ENCODE measurements around the gene TCTN2.

The TCTN2 gene

GRCh38 chr12:123670882-123671728 lies at the start of gene TCTN2:
Gene TCTN2 (plus strand): TSS chr12:123671113. CDS start chr12:123671241, 128 bp downstream.
- peak; percentile 99 for DNase-seq (ENCODE audit: low spot score)

DNA sequence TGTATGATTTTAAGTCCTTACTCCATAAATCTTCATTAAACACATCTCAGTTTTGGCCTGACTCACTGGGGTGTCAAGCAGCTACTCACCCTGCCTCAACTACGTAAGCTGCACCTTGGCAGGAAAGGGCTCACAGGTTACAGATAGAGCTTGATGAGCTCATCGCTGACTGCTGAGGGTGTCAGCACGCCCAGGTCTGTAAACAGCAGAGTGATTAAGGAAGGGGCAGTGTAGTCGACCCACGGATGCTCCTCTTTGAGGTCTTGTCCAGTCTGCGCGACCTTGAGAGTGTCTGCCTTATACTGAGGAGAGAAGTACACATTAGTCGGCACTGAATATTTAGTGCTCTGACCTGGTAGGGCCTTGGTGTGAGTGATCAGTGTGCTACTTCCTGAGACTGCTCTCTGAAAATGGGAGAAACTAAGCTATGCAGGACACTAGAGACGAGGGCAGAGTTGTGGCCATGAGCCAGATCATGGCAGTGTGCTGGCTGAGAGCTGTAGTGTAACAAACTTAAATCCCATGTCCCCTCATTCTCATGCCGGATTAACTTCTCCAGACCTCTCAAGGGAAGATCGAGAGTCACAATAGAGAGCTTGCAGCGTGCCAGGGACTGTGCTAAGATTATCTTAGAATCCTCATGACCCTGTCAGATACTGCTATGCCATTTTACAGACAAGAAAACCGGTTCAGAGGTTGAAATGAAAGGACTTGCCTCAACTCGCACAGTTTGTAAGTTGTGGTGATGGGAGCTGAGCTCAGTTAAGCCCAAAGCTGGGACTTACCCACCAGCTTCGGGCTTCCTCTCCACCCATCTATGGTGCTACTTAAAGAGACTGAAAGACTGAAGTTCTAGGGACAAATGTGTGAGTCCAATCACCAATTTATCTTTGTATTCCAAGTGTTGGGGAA lies 49.0 kb upstream of the TCTN2 start:
- no peak for DNase-seq (ENCODE audit: low spot score)

GRCh38 chr12:123633379-123634141 lies 37.4 kb upstream of the TCTN2 start, which contains the start of the genes EIF2B1 and GTF2H3:
Gene EIF2B1 (minus strand): TSS chr12:123633686. CDS start chr12:123633557, 129 bp downstream.
Gene GTF2H3 (plus strand): TSS chr12:123633829. CDS start chr12:123633860, 31 bp downstream.
- DNase-seq (ENCODE audit: low spot score), result peak; percentile 99

DNA sequence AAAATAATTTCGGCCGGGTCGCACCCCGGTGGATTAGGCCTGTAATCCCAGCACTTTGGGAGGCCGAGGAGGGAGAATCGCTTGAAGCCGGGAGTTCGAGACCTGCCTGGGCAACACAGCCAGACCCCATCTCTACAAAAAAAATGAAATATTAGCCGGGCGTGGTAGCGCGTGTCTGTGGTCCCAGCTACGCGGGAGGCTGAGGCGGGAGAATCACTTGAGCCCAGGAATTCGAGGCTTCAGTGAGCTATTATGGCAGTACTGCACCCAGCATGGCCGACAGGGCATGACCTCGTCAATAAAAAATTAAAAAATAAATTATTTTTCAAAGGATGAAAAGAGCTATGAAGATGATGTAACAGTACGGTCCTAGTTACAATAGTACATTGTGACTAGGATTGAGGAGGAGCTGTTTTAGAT lies 36.8 kb upstream of the TCTN2 start:
- DNase-seq (ENCODE audit: low spot score), result no peak

DNA sequence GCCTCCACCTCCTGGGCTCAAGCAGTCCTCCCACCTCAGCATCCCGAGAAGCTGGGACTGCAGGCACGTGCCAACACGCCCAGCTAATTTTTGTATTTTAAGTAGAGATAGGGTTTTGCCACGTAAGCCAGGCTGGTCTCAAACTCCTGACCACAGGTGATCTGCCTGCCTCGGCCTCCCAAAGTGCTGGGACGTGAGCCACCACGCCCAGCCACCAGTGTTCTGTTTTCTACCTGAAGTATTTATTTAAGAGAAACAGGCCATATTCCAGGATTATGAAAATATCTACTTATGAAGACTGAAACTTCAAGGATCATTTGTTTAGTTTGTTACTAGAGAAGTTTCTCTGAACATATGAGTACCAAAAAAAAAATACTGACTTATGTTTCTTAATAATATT lies 27.0 kb upstream of the TCTN2 start:
- no peak for DNase-seq (ENCODE audit: low spot score)

DNA sequence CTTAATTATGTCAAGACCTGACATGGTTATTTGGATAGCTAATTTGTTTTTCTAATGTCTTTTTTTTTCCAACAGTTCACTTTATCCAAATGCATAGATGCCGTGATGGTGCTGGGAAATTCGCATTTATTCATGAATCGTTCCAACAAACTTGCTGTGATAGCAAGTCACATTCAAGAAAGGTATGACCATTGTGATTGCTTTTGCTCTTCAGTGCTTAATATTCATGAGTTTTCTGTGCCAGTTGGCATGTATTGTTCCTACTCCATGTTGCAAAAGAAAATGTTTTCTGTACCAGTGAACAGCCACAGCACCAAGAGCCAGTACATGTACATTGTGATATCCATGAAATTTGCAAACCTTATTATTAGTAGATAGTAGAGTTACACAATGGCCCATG lies 25.5 kb upstream of the TCTN2 start:
- no peak for DNase-seq (ENCODE audit: low spot score)

DNA sequence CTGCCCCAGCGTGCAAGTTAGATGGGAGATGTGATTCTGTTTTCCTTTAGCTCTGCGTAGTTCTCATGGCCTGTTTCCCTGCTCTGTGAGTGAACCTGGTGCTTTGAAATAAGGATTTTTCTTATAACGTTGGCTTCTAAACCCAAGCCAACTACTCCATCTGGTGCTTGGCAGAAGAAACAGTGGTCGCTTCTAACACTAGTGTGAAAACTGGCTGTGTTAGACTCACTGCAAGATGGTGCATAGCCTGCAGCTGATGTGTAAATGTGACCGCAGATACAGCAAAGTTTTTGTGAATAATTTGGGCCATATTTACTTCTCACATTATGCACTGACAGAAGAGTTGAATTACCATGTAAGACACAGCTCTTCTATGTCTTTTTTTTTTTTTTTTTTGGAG lies 25.0 kb upstream of the TCTN2 start:
- no peak for DNase-seq (ENCODE audit: low spot score)

- no peak for DNase-seq (ENCODE audit: low spot score)
Measured at GRCh38 chr12:123648401-123648800, 22.5 kb upstream of the TCTN2 start.

GRCh38 chr12:123654129-123654701 lies 16.7 kb upstream of the TCTN2 start:
- DNase-seq (ENCODE audit: low spot score), result no peak

- DNase-seq (ENCODE audit: low spot score), result no peak
Measured at GRCh38 chr12:123655420-123655819, 15.5 kb upstream of the TCTN2 start.

- DNase-seq (ENCODE audit: low spot score), result no peak
Measured at GRCh38 chr12:123656392-123656791, 14.5 kb upstream of the TCTN2 start.

DNA sequence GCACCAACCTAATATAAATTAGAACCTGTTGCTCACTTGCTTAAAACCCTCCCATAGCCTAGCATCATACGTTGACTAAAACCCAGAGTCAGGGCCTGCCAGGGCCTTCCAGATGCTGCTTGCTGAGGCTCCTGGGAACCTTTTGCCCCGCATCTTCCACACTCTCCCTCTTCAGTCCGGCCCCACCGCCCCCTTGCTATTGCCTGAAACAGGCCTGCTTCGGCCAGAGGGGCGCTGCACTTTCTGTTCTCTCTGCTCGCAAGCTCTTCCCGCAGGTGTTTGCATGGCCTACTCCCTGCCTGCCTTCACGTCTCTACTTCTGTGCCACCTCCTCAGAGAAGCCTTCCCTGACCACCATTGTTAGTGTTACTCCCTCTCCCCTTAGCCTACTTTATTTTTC lies 13.7 kb upstream of the TCTN2 start:
- DNase-seq (ENCODE audit: low spot score), result no peak

- DNase-seq (ENCODE audit: low spot score), result peak; percentile 85
Measured at GRCh38 chr12:123659996-123660727, 10.8 kb upstream of the TCTN2 start.

GRCh38 chr12:123667771-123668170 lies 3.1 kb upstream of the TCTN2 start:
- no peak for DNase-seq (ENCODE audit: low spot score)

DNA sequence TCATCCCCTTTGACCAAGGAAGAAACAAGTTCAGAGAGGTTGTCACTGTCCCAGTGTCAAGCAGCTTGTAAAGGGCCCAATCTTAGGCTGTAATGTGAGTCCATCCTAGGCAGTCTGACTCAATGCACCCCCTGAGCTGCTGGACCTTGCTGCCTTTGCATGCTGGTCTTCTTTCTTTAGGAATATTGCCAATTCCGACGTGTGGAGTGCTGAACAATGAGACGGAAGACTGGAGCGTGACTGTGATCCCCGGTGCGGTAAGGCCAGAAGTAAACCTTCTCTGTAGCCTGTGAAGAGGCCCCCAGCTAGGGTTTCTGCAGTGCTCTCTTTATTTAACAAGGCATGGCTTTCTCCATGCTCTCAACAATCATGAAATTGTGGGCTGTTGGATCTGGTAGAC lies 963 bp downstream of the TCTN2 start:
- DNase-seq (ENCODE audit: low spot score), result no peak

GRCh38 chr12:123675436-123675835 lies 4.5 kb downstream of the TCTN2 start:
- no peak for DNase-seq (ENCODE audit: low spot score)

- no peak for DNase-seq (ENCODE audit: low spot score)
Measured at GRCh38 chr12:123676616-123677320, 5.9 kb downstream of the TCTN2 start.

DNA sequence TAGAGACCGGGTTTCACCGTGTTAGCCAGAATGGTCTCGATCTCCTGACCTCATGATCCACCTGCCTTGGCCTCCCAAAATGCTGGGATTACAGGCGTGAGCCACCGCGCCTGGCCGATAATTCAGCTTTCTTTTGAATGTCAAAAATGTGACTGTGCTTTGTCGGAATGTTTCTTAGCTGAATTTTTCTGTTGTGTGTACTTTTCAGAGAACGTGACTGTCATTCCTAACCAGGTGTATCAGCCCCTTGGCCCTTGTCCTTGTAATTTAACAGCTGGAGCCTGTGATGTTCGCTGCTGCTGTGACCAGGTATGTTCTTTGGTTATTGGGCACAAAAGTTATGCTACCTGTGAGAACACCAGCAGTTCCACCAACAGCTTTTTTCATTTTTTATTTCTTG lies 8.1 kb downstream of the TCTN2 start:
- no peak for DNase-seq (ENCODE audit: low spot score)

DNA sequence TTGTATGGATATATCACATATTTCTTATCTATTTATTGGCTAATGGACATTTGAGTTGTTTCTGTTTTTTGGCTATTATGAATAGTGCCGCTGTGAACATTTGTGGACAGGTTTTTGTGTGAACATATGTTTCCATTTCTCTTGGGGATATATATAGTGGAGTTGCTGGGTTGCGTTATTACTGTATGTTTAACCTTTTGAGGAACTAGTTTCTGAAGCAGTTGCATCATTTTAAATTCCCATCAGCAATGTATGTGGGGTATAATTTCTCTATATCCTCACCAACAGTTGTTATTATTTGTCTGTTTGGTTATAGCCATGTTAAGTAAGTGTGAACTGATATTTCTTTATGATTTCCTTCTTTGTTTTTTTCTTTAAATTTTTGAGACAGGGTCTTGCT lies 10.7 kb downstream of the TCTN2 start:
- no peak for DNase-seq (ENCODE audit: low spot score)

DNA sequence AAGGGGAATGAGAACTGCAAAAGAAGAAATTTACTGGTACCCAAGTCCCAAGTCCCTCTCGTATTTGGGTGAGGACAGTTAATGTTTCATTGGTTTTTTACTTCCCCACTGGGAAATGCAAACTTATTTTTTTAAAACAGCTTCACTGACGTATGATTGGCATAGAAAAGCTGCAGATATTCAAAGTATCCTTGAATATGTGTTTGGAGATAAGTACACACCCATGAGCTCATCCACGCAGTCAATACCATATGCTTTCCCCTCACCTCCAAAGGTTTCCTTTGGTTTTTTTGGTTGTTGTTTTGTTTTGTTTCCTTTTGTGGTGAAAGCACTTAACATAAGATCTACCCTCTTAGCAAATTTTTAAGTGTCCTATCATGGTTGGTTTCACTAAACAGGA lies 13.1 kb downstream of the TCTN2 start:
- no peak for DNase-seq (ENCODE audit: low spot score)
